B cell (primary cell): Measurements from ENCODE around the gene RPA1. TPM values are rescaled to one million over a fixed set of nuclear protein-coding genes. Genes with fewer than 3 reads are reported as not detected.
A peak's percentile ranks its signal among the peaks of the same experiment; 100 is the strongest.

Experiments used
- ATAC-seq: fragments of 200-7000 bp; cut with Tn5 transposase; one replicate; pipeline ENCODE4 v1.10.0; 2021; ENCODE audit warnings: low read depth, mild to moderate bottlenecking, moderate number of reproducible peaks, moderate library complexity
- CTCF ChIA-PET: fragments of 350-600 bp; sonication (Branson Sonifier 250); formaldehyde crosslinking; loops from one replicate; lab custom pipeline; 2021; ENCODE audit warnings: antibody characterized with exemption, inconsistent platforms; lab: Charles Lee
- POLR2A ChIA-PET: fragments of 350-600 bp; sonication (Branson Sonifier 250); formaldehyde crosslinking; loops from one replicate; lab custom pipeline; 2021; ENCODE audit warnings: antibody characterized with exemption; lab: Charles Lee
- DNase-seq: peaks from one replicate; pipeline ENCODE4 v3.0.0; 2013
- H2AFZ ChIP-seq: 2 replicates; pipeline ENCODE4 v1.6.1; 2012; ENCODE audit warnings: mild to moderate bottlenecking, low read depth, low read length; ENCODE audit not compliant: insufficient read depth, poor library complexity, severe bottlenecking
- H3K27ac ChIP-seq, 2 donors: 1 replicate in 1 of 2; 2 replicates in 1 of 2; pipeline ENCODE4 v1.5.1; 2012 to 2013; ENCODE audit warnings: low read length in 2 of 2, mild to moderate bottlenecking in 2 of 2, moderate library complexity in 1 of 2
- H3K27me3 ChIP-seq, 4 experiments: fragments of 200-600 bp in 1 of 4; sonication (generic) in 1 of 4; replicated peaks in 1 of 4; 1 replicate in 2 of 4; 2 replicates in 2 of 4; pipeline versions ENCODE4 v1.6.1 to v1.7.0; 2013 to 2016; ENCODE audit warnings: low read length in 3 of 4, mild to moderate bottlenecking in 2 of 4, mixed read lengths in 1 of 4, moderate library complexity in 1 of 4; ENCODE audit not compliant: insufficient read depth in 4 of 4, control insufficient read depth in 3 of 4; ENCODE audit errors: control extremely low read depth in 1 of 4
- H3K36me3 ChIP-seq, 2 experiments: replicated peaks in 1 of 2; 1 replicate in 1 of 2; 2 replicates in 1 of 2; pipeline versions ENCODE4 v1.6.1 to v1.7.1; 2013; ENCODE audit warnings: low read length in 1 of 2; ENCODE audit not compliant: insufficient read depth in 2 of 2, control insufficient read depth in 1 of 2; ENCODE audit errors: control extremely low read depth in 1 of 2, extremely low read depth in 1 of 2
- H3K4me1 ChIP-seq, 2 donors: fragments of 200-600 bp in 1 of 2; sonication (generic) in 1 of 2; 1 replicate in 1 of 2; 2 replicates in 1 of 2; pipeline versions ENCODE4 v1.5.1 to v1.6.1; 2013 to 2017; ENCODE audit warnings: low read length in 2 of 2; ENCODE audit not compliant: control insufficient read depth in 2 of 2, insufficient read depth in 2 of 2
- H3K4me2 ChIP-seq: replicated peaks from 2 replicates; pipeline ENCODE3; 2012; ENCODE audit warnings: mild to moderate bottlenecking, low read depth, low read length; ENCODE audit not compliant: poor library complexity, severe bottlenecking
- H3K4me3 ChIP-seq, 5 experiments: fragments of 200-600 bp in 1 of 5; sonication (generic) in 1 of 5; 1 replicate in 3 of 5; 2 replicates in 2 of 5; pipeline versions ENCODE4 v1.5.1 to v1.7.0; 2011 to 2016; ENCODE audit warnings: low read length in 4 of 5, mild to moderate bottlenecking in 4 of 5, low read depth in 2 of 5, control low read depth in 1 of 5, moderate library complexity in 1 of 5; ENCODE audit not compliant: insufficient read depth in 1 of 5; ENCODE audit errors: control extremely low read depth in 1 of 5, extremely low read depth in 1 of 5
- H3K79me2 ChIP-seq: fragments of 200-600 bp; sonication (generic); one replicate; pipeline ENCODE4 v1.6.0; 2016; ENCODE audit warnings: low read length; ENCODE audit not compliant: control insufficient read depth, insufficient read depth
- H3K9ac ChIP-seq: fragments of 200-600 bp; sonication (generic); 2 replicates; pipeline ENCODE4 v1.6.1; 2017; ENCODE audit warnings: mild to moderate bottlenecking, low read length, moderate library complexity
- H3K9me3 ChIP-seq, 3 donors: one replicate each; pipeline versions ENCODE4 v1.6.1 to v1.7.1; 2013; ENCODE audit warnings: low read length in 2 of 3; ENCODE audit not compliant: control insufficient read depth in 2 of 3, insufficient read depth in 1 of 3; ENCODE audit errors: control extremely low read depth in 1 of 3
- H4K20me1 ChIP-seq: 2 replicates; pipeline ENCODE4 v1.6.0; 2012; ENCODE audit warnings: mild to moderate bottlenecking, low read length; ENCODE audit not compliant: insufficient read depth, control insufficient read depth, poor library complexity, severe bottlenecking
- H3K27ac Mint-ChIP-seq: one replicate; pipeline ENCODE4 v1.8.0; 2021; ENCODE audit warnings: mixed read lengths
- H3K27me3 Mint-ChIP-seq: one replicate; pipeline ENCODE4 v1.8.0; 2021; ENCODE audit warnings: mixed read lengths
- H3K4me1 Mint-ChIP-seq: one replicate; pipeline ENCODE4 v1.8.0; 2021; ENCODE audit warnings: mixed read lengths
- H3K4me3 Mint-ChIP-seq: one replicate; pipeline ENCODE4 v1.8.0; 2021; ENCODE audit warnings: mixed read lengths
- H3K9me3 Mint-ChIP-seq: one replicate; pipeline ENCODE4 v1.8.0; 2022; ENCODE audit warnings: mixed read lengths; ENCODE audit not compliant: insufficient read depth
- EZH2 ChIP-seq: IDR thresholded peaks from 2 replicates; pipeline ENCODE4 v1.6.1; 2012; ENCODE audit warnings: borderline replicate concordance, low read depth, mild to moderate bottlenecking, moderate library complexity, low read length; ENCODE audit not compliant: insufficient read depth, poor library complexity, severe bottlenecking
- WGBS: methylation state at CpG from one replicate; pipeline ENCODE4 v1.1.5; 2013; ENCODE audit warnings: missing lambda C conversion rate; ENCODE audit not compliant: insufficient coverage; 5-methylcytosine and 5-hydroxymethylcytosine counted together
- intact Hi-C: fragments of 100-400 bp; cut with micrococcal nuclease; formaldehyde crosslinking; loops from one replicate; pipeline ENCODE4 v1.10.0; 2022
- polyA plus RNA-seq: library from polyadenylated mRNA; depleted of rRNA; stranded (reverse); fragments of >200 nt; gene quantifications from 2 replicates; pipeline ENCODE4 v1.2.3, GENCODE V29; 2012
- total RNA-seq, 2 donors: library from RNA; stranded (reverse); fragments of 120-200 nt in 1 of 2; gene quantifications; 1 replicate in 1 of 2; 2 replicates in 1 of 2; pipeline versions ENCODE4 v1.2.3 to v1.2.4, GENCODE V29; 2013 to 2022
- TF ChIP-seq, protein P1 (sequence below): fragments of 200-600 bp; IDR thresholded peaks from one replicate; pipeline ENCODE4 v1.8.0; 2022; ENCODE audit warnings: antibody characterized with exemption, mild to moderate bottlenecking

RPA1 gene
- total and polyA plus RNA-seq, 2 donors (not counting 1 experiment from before 2014, with no cell fraction given): 27.0 to 94.5 TPM

DNA sequence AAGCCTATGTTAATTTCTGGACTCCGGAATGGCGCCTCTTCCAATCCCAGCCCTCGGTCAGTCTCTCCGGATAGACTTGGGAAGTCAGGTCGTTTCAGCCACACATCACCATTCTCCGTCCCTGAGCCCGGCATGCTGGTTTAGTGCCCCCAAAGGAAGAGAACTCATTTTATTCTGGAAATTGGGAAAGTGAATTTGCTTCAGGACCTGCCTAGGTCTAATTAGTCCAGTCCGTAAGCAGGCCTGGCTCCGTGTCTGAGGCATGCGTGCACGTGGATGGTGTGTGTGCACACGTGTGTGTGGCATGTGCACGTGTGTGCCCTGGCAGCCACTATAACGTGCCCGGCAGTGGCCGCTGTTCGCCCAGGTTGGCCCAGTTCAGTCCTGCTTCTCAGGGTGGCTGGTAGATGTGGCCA is 77.4 kb downstream of the RPA1 start:
- Histone ChIP-seq H3K4me1 (peaks cover 24 to 30% of the 10 kb centered on the region in 2 donors), H3K9me3 (peaks cover 0 to 5% (median 0%) of the 10 kb centered on the region in 3 donors), H3K9ac (no peak overlapping the region), H3K4me3 (no peak overlapping the region), H4K20me1 (no peaks in the 10 kb centered on the region), H2AFZ (no peak overlapping the region), H3K79me2 (no peaks in the 10 kb centered on the region), H3K27ac (no peak overlapping the region), H3K36me3 (no peaks in the 10 kb centered on the region), H3K4me2 (no peak overlapping the region), H3K27me3 (peaks cover 0 to 63% (median 38%) of the 10 kb centered on the region in 4 experiments)
- ChIA-PET CTCF (no interaction called here), POLR2A (no interaction called here)
- peaks cover 47% of the 10 kb centered on the region for H3K27me3 Mint-ChIP-seq
- 88% methylated on average over 11 of the region's 17 CpGs for WGBS
- H3K27ac Mint-ChIP-seq: no peak overlapping the region
- TF ChIP-seq, protein P1, sequence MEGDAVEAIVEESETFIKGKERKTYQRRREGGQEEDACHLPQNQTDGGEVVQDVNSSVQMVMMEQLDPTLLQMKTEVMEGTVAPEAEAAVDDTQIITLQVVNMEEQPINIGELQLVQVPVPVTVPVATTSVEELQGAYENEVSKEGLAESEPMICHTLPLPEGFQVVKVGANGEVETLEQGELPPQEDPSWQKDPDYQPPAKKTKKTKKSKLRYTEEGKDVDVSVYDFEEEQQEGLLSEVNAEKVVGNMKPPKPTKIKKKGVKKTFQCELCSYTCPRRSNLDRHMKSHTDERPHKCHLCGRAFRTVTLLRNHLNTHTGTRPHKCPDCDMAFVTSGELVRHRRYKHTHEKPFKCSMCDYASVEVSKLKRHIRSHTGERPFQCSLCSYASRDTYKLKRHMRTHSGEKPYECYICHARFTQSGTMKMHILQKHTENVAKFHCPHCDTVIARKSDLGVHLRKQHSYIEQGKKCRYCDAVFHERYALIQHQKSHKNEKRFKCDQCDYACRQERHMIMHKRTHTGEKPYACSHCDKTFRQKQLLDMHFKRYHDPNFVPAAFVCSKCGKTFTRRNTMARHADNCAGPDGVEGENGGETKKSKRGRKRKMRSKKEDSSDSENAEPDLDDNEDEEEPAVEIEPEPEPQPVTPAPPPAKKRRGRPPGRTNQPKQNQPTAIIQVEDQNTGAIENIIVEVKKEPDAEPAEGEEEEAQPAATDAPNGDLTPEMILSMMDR: no peak
- no peak for TF ChIP-seq EZH2
- no peaks in the 10 kb centered on the region for H3K9me3 Mint-ChIP-seq
- intact Hi-C loops: loop anchor here (5.0 to 10.0 kb wide), 2 partner anchors 125 to 148 kb away; partner anchors contain the start of genes DPH1 and HIC1
- H3K4me1 Mint-ChIP-seq: peaks cover 32% of the 10 kb centered on the region
- DNase-seq (no peak), ATAC-seq (no peak)
- no peak overlapping the region for H3K4me3 Mint-ChIP-seq

DNA sequence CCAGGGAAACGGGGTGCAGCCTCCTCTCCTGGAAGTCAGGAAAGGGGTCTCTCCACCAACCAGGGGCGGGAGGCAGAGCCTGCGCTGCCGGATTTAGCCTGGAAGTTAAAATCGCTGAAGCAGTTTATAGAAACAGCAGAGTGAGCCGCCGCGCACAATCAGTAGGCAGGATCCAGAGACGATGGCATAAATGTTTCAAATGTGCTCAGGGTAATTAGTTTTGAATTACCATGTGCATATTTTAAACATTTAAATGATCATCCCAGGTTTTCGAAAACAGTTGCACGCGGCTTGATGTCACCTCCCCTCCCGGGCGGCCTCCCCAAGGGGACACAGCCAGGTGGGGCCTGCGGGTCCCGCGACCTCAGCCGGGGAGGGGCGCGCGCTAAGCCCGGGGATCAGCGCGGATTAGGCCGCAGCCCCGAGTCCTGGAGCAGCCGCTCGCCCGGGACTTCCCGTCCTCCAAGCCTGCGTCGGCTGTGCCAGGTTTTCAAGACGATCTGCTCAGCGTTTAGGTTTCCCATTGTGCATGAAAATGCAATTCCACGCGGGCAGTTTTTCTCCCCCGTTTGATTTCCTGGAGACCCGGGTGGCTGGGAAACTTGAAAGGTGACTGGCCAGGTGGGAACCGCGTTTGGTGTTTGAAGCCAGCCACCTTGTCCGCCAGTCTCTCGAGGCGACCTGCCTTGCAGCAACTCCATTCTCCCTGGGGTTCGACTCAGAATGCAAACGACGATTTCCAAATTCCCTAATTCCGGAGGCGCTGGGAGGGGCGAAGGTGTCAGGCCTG is 78.3 kb downstream of the RPA1 start:
- peak overlapping the region; percentile 50 for H3K4me3 Mint-ChIP-seq
- intact Hi-C loops: loop anchor here (1.0 to 10.0 kb wide), 3 partner anchors 124 to 336 kb away; partner anchors contain the start of genes DPH1 and HIC1
- DNase-seq: peak; percentile 45
- peak overlapping the region; percentile 31 for H3K9ac ChIP-seq
- peaks cover 24 to 30% of the 10 kb centered on the region in 2 donors for H3K4me1 ChIP-seq
- peaks cover 0 to 5% (median 0%) of the 10 kb centered on the region in 3 donors for H3K9me3 ChIP-seq
- TF ChIP-seq EZH2: no peak
- TF ChIP-seq, protein P1: no peak
- peaks cover 0 to 67% (median 38%) of the 10 kb centered on the region in 4 experiments for H3K27me3 ChIP-seq
- ChIA-PET CTCF (interaction anchor here (0.8 to 1.7 kb wide), 5 partner anchors 15 to 376 kb away, joined by 3 to 13 read pairs (median 3); no protein-coding TSS in a partner anchor), POLR2A (no interaction called here)
- peak overlapping the region; percentile 63 for H3K4me2 ChIP-seq
- 6% methylated on average over 48 of the region's 49 CpGs for WGBS
- no peaks in the 10 kb centered on the region for H4K20me1 ChIP-seq
- H3K9me3 Mint-ChIP-seq: no peaks in the 10 kb centered on the region
- H3K4me3 ChIP-seq: peak overlapping the region in 3 of 5 experiments; percentile 5 to 25 (median 19)
- peaks cover 32% of the 10 kb centered on the region for H3K4me1 Mint-ChIP-seq
- no peak for ATAC-seq
- no peak overlapping the region for H3K27ac Mint-ChIP-seq
- H3K79me2 ChIP-seq: no peaks in the 10 kb centered on the region
- no peaks in the 10 kb centered on the region for H3K36me3 ChIP-seq
- H3K27me3 Mint-ChIP-seq: peaks cover 52% of the 10 kb centered on the region
- H3K27ac ChIP-seq: no peak overlapping the region
- H2AFZ ChIP-seq: peak overlapping the region; percentile 26
